HG03575 (cell line): ENCODE measurements around the gene PLCB1.

ENCODE experiments used
- ATAC-seq: cut with Tn5 transposase; IDR thresholded peaks from one replicate; pipeline ENCODE4 v1.9.1; 2021; ENCODE audit not compliant: unreplicated experiment, insufficient number of reproducible peaks, low FRiP score; ENCODE audit errors: extremely low read depth

PLCB1 gene

DNA sequence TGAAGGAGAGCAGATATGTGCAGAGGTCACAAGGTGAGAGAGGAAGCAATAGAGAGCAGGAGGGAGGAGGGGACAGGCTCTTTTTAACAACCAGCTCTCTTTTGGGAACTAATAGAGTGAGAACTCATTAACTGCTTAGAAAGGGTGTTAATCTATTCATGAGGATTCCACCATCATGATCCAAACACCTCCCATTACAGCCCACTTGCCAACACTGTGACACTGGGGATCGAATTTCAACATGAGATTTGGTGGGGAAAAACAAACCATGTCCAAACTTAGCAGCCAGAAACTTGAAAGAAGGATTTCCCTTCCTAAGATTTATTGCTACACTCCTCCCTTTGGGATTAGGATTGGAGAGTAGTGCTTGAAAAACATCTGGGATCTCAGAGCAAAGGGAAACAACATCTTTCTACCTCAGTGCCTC lies 801.3 kb downstream of the PLCB1 start:
- ATAC-seq: no peak

DNA sequence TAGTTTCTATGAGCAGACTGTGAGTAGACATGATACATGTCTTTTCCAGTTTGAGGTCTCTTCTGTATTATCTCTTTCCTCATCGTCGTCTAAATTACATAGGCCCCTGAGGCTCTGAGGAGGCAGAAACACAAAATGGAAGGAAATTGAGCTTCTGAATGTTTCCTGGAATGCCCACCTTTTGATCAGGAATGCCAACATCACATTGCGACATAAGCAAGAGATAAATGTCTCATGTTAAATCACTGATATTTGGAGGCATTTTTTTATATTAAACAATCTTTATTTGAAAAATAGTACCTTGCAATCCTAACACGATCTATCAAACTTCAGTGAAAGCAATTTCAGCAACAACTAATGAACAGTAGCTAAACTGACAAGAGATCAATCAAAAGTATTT lies 802.3 kb downstream of the PLCB1 start:
- no peak for ATAC-seq
